Heart left ventricle (tissue), 16 donors: ENCODE results near the gene RAB40A. TPM values are rescaled to one million over a fixed set of nuclear protein-coding genes. Genes with fewer than 3 reads are reported as not detected.
A peak's percentile ranks its signal among the peaks of the same experiment; 100 is the strongest.
"Not testable (repeated sequence)": the region's sequence is repeated elsewhere in the genome, so short reads cannot be mapped to it uniquely, and the experiment has no call there.

Experiments
- ATAC-seq, 4 donors: fragments of 200-7000 bp; cut with Tn5 transposase; one replicate each; pipeline ENCODE4 v1.9.1; 2020 to 2022; ENCODE audit warnings: moderate library complexity in 4 of 4, mild to moderate bottlenecking in 3 of 4, moderate number of reproducible peaks in 1 of 4
- DNase-seq, 5 donors: peaks; one replicate each; pipeline ENCODE4 v3.0.0-alpha.2; 2020
- H3K27ac ChIP-seq, 12 donors: fragments of 200-600 bp; sonication (generic) in 4 of 12; one replicate each; pipeline versions ENCODE4 v1.5.0 to v1.8.0; 2016 to 2022; ENCODE audit warnings: mild to moderate bottlenecking in 2 of 12
- H3K27me3 ChIP-seq, 9 donors: fragments of 200-600 bp; sonication (generic) in 2 of 9; one replicate each; pipeline versions ENCODE4 v1.5.1 to v1.8.0; 2016 to 2022; ENCODE audit warnings: mild to moderate bottlenecking in 3 of 9
- H3K36me3 ChIP-seq, 9 donors: fragments of 200-600 bp; sonication (generic) in 2 of 9; one replicate each; pipeline versions ENCODE4 v1.5.0 to v1.8.0; 2018 to 2022; ENCODE audit warnings: mild to moderate bottlenecking in 2 of 9
- H3K4me1 ChIP-seq, 12 donors: fragments of 200-600 bp; sonication (generic) in 4 of 12; one replicate each; pipeline versions ENCODE4 v1.5.0 to v1.8.0; 2016 to 2022; ENCODE audit warnings: mild to moderate bottlenecking in 3 of 12
- H3K4me3 ChIP-seq, 12 donors: fragments of 200-600 bp; sonication (generic) in 4 of 12; one replicate each; pipeline versions ENCODE4 v1.5.0 to v1.8.0; 2017 to 2022; ENCODE audit warnings: mild to moderate bottlenecking in 9 of 12, moderate library complexity in 4 of 12
- H3K9me3 ChIP-seq, 12 donors: fragments of 200-600 bp; sonication (generic) in 4 of 12; one replicate each; pipeline versions ENCODE4 v1.5.0 to v1.8.0; 2016 to 2022; ENCODE audit warnings: mild to moderate bottlenecking in 1 of 12
- POLR2A ChIP-seq, 2 donors: fragments of 450-650 bp; IDR thresholded peaks; one replicate each; pipeline ENCODE4 v1.6.1; 2017; ENCODE audit warnings: antibody characterized with exemption in 2 of 2, mild to moderate bottlenecking in 2 of 2, moderate library complexity in 2 of 2
- WGBS, 4 donors: extraction: QIAGEN DNeasy Blood & Tissue Kit in 2 of 4; methylation state at CpG; one replicate each; pipeline versions ENCODE4 v1.1.5 to v1.1.7; 2013 to 2018; 5-methylcytosine and 5-hydroxymethylcytosine counted together
- intact Hi-C, 10 donors: fragments of 100-400 bp; cut with DNase I; formaldehyde crosslinking; loops; one replicate each; pipeline versions ENCODE4 v1.11.1 to v1.14.2; 2022
- polyA plus RNA-seq, 2 donors: library from polyadenylated mRNA; stranded (reverse); fragments of 200-250 nt; gene quantifications; one replicate each; pipeline ENCODE4 v1.2.3, GENCODE V29; 2013
- total RNA-seq, 9 donors: library from RNA; depleted of rRNA in 2 of 9; stranded (reverse); fragments of >200 nt in 2 of 9; fragmentation: NEBNext Ultra II Directional in 3 of 9; extraction: Animal tissue kit (Norgen Biotek cat#: 25700) in 3 of 9; gene quantifications; one replicate each; pipeline versions ENCODE4 v1.1.0 to v1.2.4, GENCODE V29; 2016 to 2023
- TF ChIP-seq, protein P1 (sequence below), 12 donors: fragments of 200-600 bp; sonication (generic) in 4 of 12; IDR thresholded peaks; one replicate each; pipeline versions ENCODE4 v1.5.0 to v1.8.0; 2018 to 2022; ENCODE audit warnings: antibody characterized with exemption in 12 of 12, mild to moderate bottlenecking in 5 of 12
- donor health status: ischemic (EF 13 %, LVEDD 7.1; RV severe dilation, severe dysfunction).
- donor health status: healthy with polysubstance abuse.
- donor health status: DM: no; HTN: yes; CAD: no.
- donor health status: DM: no; HTN: no; CAD: no.
- donor health status: ischemic (EF 25% LVEDD 6.9; RV normal size, moderate dysfunction).
- donor health status: ischemic (EF 25% LVEDD 5.7; RV mildly dilated, moderate dysfunction).
- donor health status: healthy.
- donor health status: DM: yes; HTN: yes; CAD: no.
- donor health status: ischemic (EF 35%, LVEDD 5.7; RV mildly dilated, moderate dysfunction).
- donor health status: nonischemic (EF 11% LVEDD 7.7; RV severe dilation, severe dysfunction).
- donor health status: DM: yes; HTN: yes; CAD: no.
- donor health status: PGD.
- donor health status: ischemic (EF 29% LVEDD 5.4; RV normal size, mild dysfunction).
- donor health status: nonischemic (EF 23%, LVEDD 6.1; RV moderate dilation, normal function).

Gene RAB40A
- total and polyA plus RNA-seq, 11 donors: 0.11 to 0.43 (median 0.13) TPM; not detected in 6

DNA sequence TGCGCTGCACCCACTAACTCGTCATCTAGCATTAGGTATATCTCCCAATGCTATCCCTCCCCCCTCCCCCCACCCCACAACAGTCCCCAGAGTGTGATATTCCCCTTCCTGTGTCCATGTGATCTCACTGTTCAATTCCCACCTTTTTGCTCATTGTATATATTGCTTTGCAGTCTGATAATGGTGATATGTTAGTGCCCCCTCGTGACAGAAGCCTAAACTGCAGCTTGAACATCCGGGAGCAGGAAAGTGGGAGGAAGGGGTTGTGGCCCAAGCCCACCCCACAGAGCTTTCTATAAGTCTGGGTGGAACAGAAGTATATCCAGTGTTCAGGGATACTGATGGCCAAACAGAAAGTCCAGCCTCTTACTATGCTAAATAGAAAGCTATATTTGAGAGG lies 29.6 kb downstream of the RAB40A start:
- H3K9me3 ChIP-seq, intact Hi-C loops, H3K4me3 ChIP-seq, H3K36me3 ChIP-seq, H3K4me1 ChIP-seq, ATAC-seq, H3K27ac ChIP-seq, DNase-seq: not testable (repeated sequence)
- TF ChIP-seq, protein P1, sequence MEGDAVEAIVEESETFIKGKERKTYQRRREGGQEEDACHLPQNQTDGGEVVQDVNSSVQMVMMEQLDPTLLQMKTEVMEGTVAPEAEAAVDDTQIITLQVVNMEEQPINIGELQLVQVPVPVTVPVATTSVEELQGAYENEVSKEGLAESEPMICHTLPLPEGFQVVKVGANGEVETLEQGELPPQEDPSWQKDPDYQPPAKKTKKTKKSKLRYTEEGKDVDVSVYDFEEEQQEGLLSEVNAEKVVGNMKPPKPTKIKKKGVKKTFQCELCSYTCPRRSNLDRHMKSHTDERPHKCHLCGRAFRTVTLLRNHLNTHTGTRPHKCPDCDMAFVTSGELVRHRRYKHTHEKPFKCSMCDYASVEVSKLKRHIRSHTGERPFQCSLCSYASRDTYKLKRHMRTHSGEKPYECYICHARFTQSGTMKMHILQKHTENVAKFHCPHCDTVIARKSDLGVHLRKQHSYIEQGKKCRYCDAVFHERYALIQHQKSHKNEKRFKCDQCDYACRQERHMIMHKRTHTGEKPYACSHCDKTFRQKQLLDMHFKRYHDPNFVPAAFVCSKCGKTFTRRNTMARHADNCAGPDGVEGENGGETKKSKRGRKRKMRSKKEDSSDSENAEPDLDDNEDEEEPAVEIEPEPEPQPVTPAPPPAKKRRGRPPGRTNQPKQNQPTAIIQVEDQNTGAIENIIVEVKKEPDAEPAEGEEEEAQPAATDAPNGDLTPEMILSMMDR (IDR thresholded peaks at IDR 0.05): peak in 8 of 12 donors; percentile 14 to 43 (median 34)
- WGBS, 4 donors: 3 to 43% (median 35%) methylated on average over 2 to 4 of the region's 4 CpGs
- peaks cover 0 to 13% (median 0%) of the 10 kb centered on the region in 9 donors for H3K27me3 ChIP-seq

DNA sequence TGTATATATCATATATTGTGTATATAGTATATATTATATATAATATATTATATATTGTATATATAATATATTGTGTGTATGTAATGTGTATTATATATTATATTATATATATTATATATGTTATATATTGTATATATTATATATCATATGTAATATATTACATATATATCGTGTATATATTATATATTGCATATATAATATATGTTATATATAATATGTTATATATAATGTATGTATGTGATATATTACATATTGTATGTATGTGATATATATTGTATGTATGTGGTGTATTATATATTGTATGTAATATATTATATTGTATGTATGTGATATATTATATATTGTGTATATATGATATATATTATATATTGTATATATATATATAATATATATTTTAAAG lies 30.5 kb downstream of the RAB40A start:
- no peak overlapping the region for H3K27ac ChIP-seq

DNA sequence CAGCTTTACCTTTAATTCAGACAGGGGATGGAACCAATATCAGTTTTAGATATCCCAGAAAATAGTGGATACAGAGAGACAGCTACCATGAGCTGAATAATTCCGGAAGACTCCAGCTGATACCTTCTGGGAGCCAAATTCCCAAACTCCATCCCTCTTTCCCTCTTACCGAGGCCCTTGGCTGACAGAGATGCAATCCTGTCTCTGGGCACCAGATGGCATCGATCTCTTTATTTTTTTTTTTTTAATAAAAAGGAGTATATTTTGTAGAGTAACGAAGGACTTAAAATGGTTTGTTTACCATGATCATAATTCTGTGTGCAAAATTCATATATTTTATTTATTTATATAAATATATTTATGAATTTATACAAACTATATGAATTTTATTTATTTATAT lies 31.0 kb downstream of the RAB40A start:
- intact Hi-C loops: no loop called here
- H3K4me3 ChIP-seq: no peak overlapping the region
- no peaks in the 10 kb centered on the region for H3K4me1 ChIP-seq
- H3K27me3 ChIP-seq: peaks cover 0 to 14% (median 0%) of the 10 kb centered on the region in 9 donors
- no peaks in the 10 kb centered on the region for H3K36me3 ChIP-seq
- DNase-seq (no peak), ATAC-seq (no peak)
- 16 to 29% (median 26%) methylated on average over 4 of the region's 4 CpGs for WGBS, 4 donors
- no peak overlapping the region for H3K27ac ChIP-seq
- no peaks in the 10 kb centered on the region for H3K9me3 ChIP-seq
- no peak for TF ChIP-seq POLR2A (IDR thresholded peaks at IDR 0.05)
- TF ChIP-seq, protein P1 (IDR thresholded peaks at IDR 0.05): peak in 8 of 12 donors; percentile 7 to 38 (median 26)

More for the DNA sequence above, 30.5 kb downstream of the RAB40A start:
- no peaks in the 10 kb centered on the region for H3K36me3 ChIP-seq
- H3K27me3 ChIP-seq: peaks cover 0 to 15% (median 0%) of the 10 kb centered on the region in 9 donors
- no peak for DNase-seq
- H3K4me1 ChIP-seq: no peaks in the 10 kb centered on the region
- TF ChIP-seq POLR2A (IDR thresholded peaks at IDR 0.05): no peak
- WGBS, 4 donors: 17 to 33% (median 31%) methylated on average over 1 of the region's 1 CpG
- H3K4me3 ChIP-seq: no peak overlapping the region
- no peak for ATAC-seq
- H3K9me3 ChIP-seq: no peaks in the 10 kb centered on the region
- intact Hi-C loops: no loop called here

DNA sequence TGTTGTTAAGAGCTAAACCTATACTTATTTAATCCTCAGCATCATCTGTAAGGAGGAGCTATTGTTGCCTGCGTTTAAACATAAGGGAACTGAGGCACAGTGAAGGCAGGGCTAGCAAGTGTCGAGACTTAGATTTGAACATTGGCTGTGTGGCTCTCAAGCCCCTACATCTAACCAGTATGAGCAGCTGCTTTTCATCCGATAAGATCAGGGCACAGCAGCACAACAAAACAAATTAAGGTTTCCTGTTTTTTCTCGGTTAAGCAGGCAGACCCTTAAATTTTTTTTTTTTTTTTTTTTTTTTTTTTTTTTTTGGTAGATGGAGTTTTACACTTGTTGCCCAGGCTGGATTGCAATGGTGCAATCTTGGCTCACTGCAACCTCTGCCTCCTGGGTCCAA lies 35.6 kb downstream of the RAB40A start:
- intact Hi-C loops: no loop called here
- ATAC-seq (no peak), DNase-seq (no peak)
- no peaks in the 10 kb centered on the region for H3K36me3 ChIP-seq
- H3K27me3 ChIP-seq: peaks cover 0 to 18% (median 0%) of the 10 kb centered on the region in 9 donors
- no peak overlapping the region for H3K27ac ChIP-seq
- H3K4me1 ChIP-seq: no peaks in the 10 kb centered on the region
- H3K4me3 ChIP-seq: no peak overlapping the region
- no peak for TF ChIP-seq POLR2A (IDR thresholded peaks at IDR 0.05)
- TF ChIP-seq, protein P1 (IDR thresholded peaks at IDR 0.05): no peak
- no peaks in the 10 kb centered on the region for H3K9me3 ChIP-seq
- WGBS, 4 donors: 53 to 74% (median 66%) methylated on average over 4 of the region's 4 CpGs

DNA sequence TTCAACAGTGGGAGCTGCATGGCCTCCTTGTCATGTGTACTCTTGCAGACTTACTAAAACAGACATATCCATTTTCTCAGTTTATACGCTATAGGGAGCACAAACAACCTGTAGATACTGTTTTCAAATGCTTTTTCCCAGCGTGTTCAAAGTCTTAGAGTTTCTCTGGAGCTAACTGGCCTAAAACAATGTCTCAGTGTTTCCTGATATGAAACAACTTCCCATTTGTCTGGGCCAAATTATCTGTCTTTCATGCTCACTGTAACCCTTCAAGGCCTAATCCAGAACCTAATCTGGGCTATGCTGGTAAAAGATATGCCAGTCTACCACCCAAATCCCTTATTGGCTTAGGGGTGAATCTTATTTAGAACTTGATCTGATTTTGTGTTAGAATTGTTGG lies 38.8 kb downstream of the RAB40A start:
- ATAC-seq: no peak

More for the DNA sequence above, 38.8 kb downstream of the RAB40A start:
- WGBS, 4 donors: 27 to 52% (median 46%) methylated on average over 1 to 2 of the region's 2 CpGs
- no peak for DNase-seq
- Histone ChIP-seq H3K27me3 (peaks cover 0 to 13% (median 0%) of the 10 kb centered on the region in 9 donors), H3K9me3 (no peaks in the 10 kb centered on the region), H3K36me3 (no peaks in the 10 kb centered on the region), H3K27ac (no peak overlapping the region), H3K4me1 (no peaks in the 10 kb centered on the region), H3K4me3 (no peak overlapping the region)
- intact Hi-C loops: no loop called here
- no peak for TF ChIP-seq POLR2A (IDR thresholded peaks at IDR 0.05)
- TF ChIP-seq, protein P1 (IDR thresholded peaks at IDR 0.05): no peak
